ENCODE results near the gene PI16. TPM values are rescaled to one million over a fixed set of nuclear protein-coding genes. Genes with fewer than 3 reads are reported as not detected.
A peak's percentile ranks its signal among the peaks of the same experiment; 100 is the strongest.

The PI16 gene
- total and polyA plus RNA-seq, 2 of the 13 experiments (the other 11 are each of a cell fraction or from before 2014, with no cell fraction given), result not detected

GRCh38 chr6:36916126-36916525 lies 38.4 kb upstream of the PI16 start:
- Histone ChIP-seq H3K4me3 (replicated peaks in 1 of 3; ENCODE audit: insufficient read depth in 1 of 3, low read depth in 2 of 3, low read length in 3 of 3) (no peak overlapping the region), H3K9ac (ENCODE audit: insufficient read depth, low read depth, low read length) (no peak overlapping the region), H3K79me2 (ENCODE audit: insufficient read depth, low read length) (no peaks in the 10 kb centered on the region), H3K4me2 (ENCODE audit: low read depth, low read length) (no peak overlapping the region), H3K4me1 (ENCODE audit: insufficient read depth, low read length) (peaks cover 14% of the 10 kb centered on the region), H2AFZ (ENCODE audit: low read length) (no peak overlapping the region), H3K36me3 (replicated peaks in 1 of 2; ENCODE audit: control insufficient read depth in 1 of 2, insufficient read depth in 2 of 2, low read length in 2 of 2) (peaks cover 11 to 59% of the 10 kb centered on the region in 2 experiments), H4K20me1 (ENCODE audit: insufficient read depth, low read length) (no peaks in the 10 kb centered on the region), H3K9me3 (ENCODE audit: low read length) (no peaks in the 10 kb centered on the region), H3K27ac (ENCODE audit: extremely low read length, insufficient read depth, low read length) (no peak overlapping the region), H3K27me3 (ENCODE audit: control insufficient read depth in 1 of 2, insufficient read depth in 2 of 2, low read length in 2 of 2) (no peaks in the 10 kb centered on the region)
- CTCF ChIA-PET (ENCODE audit: low intra/inter-chr PET ratio, low total read pairs), result no interaction called here
- TF ChIP-seq CC2D1A (CRISPR knock-in tag; IDR thresholded peaks at IDR 0.05) (no peak), GATA4 (IDR thresholded peaks at IDR 0.05; ENCODE audit: borderline replicate concordance, low read depth) (no peak), ZNF24 (IDR thresholded peaks at IDR 0.05) (no peak), ZNF232 (CRISPR knock-in tag; IDR thresholded peaks at IDR 0.05; ENCODE audit: borderline replicate concordance) (no peak), ZNF558 (CRISPR knock-in tag; IDR thresholded peaks at IDR 0.05; ENCODE audit: borderline replicate concordance) (no peak), SKI (IDR thresholded peaks at IDR 0.05; ENCODE audit: partially characterized antibody) (no peak), ZNF503 (CRISPR knock-in tag; IDR thresholded peaks at IDR 0.05) (no peak), RFX1 (IDR thresholded peaks at IDR 0.05) (no peak), ZNF20 (CRISPR knock-in tag; IDR thresholded peaks at IDR 0.05) (no peak), ZMAT3 (CRISPR knock-in tag; conservative IDR thresholded peaks at IDR 0.05) (no peak), SOX13 (IDR thresholded peaks at IDR 0.05) (no peak), SOX13 (CRISPR knock-in tag; conservative IDR thresholded peaks at IDR 0.05 in 1 of 2, IDR thresholded peaks at IDR 0.05 in 1 of 2) (no peak), ZNF124 (CRISPR knock-in tag; IDR thresholded peaks at IDR 0.05) (no peak)
- POLR2A ChIA-PET, result no interaction called here
- in situ Hi-C loops (cut with HindIII; ENCODE audit: extremely low pct_ligation_motif_present, low pct_unique_long_range_greater_than_20kb), result no loop called here
- intact Hi-C loops (cut with micrococcal nuclease; ENCODE audit: unreplicated experiment), result no loop called here
- FAIRE-seq (peak; percentile 36), ATAC-seq (no peak), DNase-seq (ENCODE audit: low spot score) (no peak)
- no TSS peak for BruUV-seq (replicated peaks)
- WGBS (ENCODE audit: low lambda C conversion rate), result 97% methylated on average over 2 of the region's 2 CpGs

Measured in HepG2 (cell line).